GM18867 (cell line): ENCODE data around the gene KCND1.
"Not testable (repeated sequence)": the region's sequence is repeated elsewhere in the genome, so short reads cannot be mapped to it uniquely, and the experiment has no call there.

Source experiments
- ATAC-seq: cut with Tn5 transposase; IDR thresholded peaks from one replicate; pipeline ENCODE4 v1.9.1; 2021; ENCODE audit warnings: mild to moderate bottlenecking, moderate library complexity; ENCODE audit not compliant: unreplicated experiment

Gene KCND1

DNA sequence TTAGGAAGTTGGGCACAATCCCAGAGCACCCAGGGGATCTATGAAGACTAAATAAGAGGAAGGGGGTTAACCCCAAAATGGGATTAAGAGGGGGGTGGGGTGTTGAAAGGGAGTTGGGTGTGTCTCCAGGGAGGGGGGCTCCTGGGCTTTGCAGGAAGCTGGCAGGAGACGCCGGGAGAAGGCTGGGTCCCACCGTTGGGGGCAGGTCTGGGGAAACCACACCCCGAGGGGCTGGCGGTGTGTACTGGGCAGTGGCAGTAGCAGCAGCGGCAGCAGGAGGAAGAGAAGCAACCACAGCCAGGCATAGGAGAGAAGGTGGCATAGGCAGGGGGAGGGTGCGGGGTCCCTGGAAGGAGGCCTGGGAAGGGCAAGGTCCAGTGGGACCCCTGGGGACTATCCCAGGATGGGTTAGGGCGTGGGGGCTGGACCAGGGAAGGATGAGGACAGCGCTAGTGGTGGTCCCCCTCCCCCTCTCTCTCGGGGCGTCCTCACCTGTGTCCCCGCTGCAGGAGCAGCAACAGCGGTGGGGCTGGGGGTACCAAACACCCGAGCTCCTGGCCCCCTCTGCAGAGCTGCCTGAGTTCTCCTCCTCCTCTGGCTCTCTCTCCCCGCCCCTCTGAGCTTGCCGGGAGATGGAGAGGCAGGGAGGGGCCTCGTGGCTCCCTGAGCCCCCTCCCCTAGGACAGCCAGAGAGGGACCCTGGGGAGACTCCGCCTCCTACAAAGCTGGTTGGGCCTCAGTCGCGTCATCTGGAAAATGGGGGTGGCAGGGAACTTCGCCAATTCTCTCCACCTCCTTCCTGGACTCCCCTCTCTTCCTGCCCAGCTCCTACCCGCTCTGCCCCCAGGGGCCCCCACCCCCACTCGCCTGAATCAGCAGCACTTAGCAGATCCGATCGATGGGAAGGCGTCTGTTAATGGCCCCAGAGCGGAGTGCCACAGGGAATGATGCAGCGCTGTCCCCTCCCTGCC, at the start of gene KCND1:
KCND1 (minus strand) TSS at position 596 of the 971 bp plus-strand sequence. CDS start 1,573 bp downstream, outside the sequence.
- no peak for ATAC-seq

DNA sequence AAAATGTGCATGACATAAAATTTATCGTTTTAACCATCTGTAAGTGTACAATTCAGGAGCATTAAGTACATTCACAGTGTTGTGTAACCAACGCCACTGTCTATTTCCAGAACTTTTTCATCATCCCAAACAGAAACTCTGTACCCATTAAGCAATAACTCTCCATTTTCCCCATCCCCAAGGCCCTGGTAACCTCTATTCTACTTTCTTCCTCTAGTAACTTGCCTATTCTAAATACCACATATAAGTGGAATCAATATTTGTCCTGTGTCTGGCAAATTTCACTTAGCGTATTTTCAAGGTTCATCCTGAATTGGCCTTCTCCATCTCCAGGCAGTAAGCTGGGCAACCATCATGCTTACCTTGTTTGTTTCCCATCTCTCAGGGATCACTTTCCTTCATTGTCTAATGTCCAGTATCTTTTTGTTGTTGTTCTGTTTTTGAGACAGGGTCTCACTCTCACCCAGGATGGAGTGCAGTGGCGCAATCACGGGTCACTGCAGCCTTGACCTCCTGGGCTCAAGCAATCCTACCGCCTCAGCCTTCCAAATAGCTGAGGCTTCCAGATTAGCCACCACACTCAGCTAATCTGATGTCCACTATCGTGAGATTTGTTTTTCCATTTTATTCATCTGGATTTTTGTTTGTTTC, 48.1 kb upstream of the KCND1 start:
- ATAC-seq: no peak

DNA sequence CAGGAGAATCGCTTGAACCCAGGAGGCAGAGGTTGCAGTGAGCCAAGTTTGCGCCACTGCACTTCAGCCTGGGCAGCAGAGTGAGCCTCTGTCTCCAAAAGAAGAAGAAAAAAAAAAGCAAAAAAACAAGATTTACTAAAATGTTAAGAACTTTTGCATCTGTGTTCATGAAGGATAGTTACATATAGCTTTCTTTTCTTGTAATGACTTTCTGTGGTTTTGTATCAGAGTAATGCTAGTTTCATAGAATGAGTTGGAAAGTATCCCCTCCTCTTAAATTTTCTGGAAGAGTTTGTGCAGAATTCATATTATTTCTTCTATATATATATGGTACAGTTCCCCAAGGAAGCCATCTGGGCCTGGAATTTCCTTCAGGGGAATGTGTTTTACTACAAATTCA, 47.4 kb upstream of the KCND1 start:
- no peak for ATAC-seq

DNA sequence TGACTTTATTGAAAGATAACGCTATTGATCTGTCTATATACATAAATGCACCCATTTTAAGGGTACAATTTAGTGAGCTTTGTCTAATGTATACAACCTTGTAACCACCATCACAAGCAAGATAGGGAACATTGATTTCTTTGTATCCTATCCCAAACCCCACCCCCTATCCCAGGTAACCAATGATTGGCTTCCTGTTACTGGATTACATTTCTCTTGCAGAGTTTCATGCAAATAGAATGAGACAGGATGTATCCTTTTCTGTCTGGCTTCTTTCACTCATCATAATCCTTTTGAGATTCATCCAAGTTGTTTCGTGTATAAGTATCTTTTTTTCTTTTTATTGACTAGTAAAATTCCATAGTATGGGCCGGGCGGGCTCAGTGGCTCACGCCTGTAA, 32.1 kb upstream of the KCND1 start:
- no peak for ATAC-seq

DNA sequence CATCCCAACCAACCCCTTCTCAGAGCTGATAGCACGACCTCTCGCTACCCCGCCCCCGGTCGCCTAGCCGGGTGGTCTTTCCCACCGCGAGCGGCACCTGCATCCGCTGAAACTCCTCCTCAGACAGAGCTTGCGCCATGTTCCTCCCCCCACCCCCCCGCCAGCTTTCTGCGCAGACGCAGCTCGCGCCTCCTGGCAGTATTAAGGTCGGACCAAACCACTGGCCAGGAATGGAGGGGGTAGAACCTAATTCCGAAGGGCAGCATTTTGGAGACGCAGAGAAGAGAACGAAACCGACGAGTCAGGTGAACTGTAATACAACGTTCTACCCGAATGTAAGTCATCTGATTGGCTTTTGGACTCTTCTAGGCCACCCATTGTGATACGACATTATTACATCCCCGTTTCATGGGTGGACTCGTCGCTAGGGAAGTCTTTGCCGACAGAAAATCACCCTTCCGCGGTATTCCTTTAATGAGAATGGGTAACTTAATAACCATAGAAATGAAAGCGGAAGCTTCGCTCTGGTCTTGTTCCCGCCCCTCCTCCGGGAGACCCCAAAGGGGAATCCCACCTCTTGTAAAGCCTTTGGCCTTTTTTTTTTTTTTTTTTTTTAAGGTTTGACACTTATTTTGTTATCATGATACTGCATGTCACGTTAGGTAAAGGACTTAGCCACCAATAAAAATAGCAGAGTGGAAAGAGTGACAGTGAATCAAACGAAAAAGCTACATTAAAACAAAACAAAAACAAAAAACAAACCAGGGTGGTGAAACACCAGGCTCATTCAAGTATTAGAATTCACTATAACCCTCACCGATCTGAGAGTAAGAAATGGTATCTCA, 30.7 kb upstream of the KCND1 start, which contains the start of gene GRIPAP1:
GRIPAP1 (minus strand) TSS at position 174 of the 845 bp plus-strand sequence; CDS start at position 139, 35 bp downstream.
- ATAC-seq: peak; percentile 76

DNA sequence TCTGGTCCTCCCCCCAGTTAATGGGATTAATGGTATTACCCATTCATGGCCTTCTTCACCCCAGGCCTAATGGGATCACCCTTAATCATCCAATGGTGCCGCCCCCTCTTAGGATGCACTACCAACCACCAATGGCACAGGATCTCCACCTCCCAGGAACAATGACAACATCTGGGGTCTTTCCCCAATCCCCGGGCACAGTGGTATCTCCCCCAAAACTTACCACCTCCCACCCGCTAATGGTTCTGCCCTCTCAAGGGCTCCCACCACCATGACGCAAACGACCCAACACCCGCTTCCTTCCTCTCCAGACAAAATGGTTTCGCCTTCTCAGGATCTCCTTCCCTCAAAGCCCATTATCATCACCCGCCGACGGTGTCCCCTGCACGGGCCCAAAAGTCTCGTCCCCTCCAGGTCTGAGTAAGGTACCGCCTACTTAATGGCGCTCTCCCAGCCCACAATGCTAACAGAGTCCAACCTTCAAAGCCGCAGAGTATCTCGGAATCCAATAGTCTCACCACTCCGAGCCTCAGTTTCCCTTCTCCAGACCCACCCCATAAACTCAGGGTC, 30.0 kb upstream of the KCND1 start:
- ATAC-seq: peak; percentile 33

DNA sequence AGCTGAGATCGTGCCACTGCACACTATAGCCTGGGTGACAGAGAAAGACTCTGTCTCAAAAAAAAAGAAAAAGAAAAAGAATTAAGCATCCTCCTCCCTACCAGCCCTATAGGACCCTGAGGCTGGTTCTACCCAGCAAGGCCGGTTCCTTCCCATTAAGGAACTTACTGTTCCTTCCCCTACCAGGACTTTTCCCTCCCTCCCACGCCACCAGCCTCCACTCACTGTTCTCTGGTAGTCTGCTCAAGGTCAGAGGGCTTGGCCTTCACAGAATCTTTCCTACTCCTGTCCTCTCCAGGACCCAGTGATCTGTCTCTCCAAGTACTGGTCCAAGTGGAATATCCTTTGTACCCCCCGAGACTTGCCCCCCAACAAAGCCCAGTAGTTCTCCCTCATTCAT, 29.0 kb upstream of the KCND1 start:
- no peak for ATAC-seq

DNA sequence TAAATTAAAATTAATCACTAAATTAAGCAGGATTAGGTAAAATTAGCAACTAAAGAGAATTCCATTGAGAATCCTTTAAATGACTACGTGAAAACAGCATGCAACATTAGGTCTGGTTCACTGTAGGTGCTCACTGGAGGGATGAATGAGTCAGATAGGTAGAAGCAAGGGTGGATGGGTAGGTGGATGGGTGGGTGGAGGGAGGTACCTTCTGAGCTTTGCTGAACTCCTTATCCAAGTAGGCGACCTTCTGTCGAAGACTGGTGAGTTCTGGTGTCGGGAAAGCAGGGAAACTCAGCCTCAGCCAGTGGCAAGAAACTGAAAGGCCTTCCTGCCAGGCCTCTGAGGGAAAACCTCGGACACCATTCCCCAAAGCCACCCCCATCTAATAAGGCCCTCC, 27.4 kb upstream of the KCND1 start:
- ATAC-seq: no peak

DNA sequence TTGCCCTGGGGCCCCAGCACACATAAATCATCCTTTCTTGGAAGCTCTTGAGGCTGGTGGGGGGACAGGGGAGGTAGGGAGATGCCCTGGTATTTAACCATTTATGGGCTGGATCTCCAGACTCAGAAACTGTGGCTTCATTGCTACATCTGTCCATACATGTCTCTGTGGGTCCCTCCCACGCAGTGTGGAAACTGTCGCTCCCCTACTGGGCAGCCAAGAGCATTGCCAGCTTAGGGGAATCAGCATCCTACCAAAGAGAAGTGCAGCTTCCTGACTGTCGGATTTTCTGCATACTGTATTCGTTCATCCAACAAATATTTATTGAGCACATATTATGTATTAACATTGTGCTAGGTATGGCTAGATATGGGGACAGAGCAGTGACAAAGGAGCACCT, 26.7 kb upstream of the KCND1 start:
- no peak for ATAC-seq

DNA sequence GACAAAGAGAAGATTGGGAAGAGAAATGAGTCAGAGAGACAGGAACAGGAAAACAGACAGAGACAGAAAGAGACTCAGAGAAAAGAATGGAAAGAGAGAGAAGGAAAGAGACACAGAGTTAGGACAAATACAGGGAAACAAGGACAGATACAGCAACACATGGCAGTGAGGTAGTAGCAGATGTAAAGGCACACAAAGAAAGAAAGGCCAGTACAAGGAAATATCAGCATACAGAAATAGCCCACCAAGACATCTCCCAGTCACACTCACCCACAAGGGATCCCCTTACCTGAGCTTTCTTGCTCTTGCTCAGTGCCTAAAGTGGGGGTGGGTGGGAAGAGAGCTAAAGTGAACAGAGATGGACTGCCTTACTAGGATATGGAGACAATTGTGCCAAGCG, 26.2 kb upstream of the KCND1 start:
- no peak for ATAC-seq

DNA sequence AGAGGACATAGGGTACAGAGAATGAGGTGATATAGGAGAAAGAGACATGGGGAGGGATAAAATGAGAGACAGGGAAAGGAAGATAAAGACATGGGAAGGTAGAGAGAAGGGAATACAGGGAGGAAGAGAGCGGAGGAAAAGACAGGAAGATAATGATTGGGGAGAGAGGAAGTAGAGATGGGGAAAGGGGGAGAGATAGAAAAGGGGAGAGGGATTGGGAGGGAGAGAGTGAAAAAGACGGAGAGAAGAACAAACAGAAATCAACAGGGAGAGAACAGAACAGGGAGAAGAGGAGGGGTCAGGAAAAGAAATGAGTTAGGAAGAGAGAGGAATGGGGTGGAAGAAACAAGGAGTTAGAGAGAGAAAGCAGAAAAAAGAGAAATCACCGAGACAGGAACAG, 25.8 kb upstream of the KCND1 start:
- no peak for ATAC-seq

DNA sequence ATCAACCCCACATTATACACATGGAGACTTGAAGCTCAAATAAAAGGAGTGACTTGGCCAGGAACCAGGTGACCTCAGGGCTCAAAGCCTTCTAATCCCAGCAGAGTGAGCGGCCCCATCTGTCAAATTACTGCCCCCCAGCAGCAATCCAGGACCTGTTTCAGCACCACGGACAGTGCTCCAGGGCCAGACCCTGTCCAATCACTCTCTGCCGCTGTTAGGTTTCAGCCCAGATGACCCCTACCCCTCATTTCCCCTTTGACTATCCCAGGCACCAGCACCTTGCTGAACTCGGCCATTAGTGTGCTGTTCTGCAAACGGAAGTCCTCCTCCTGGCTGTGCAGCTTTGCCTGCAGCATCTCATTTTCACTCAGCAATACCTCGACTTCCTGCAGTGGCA, 25.3 kb upstream of the KCND1 start:
- ATAC-seq: no peak

DNA sequence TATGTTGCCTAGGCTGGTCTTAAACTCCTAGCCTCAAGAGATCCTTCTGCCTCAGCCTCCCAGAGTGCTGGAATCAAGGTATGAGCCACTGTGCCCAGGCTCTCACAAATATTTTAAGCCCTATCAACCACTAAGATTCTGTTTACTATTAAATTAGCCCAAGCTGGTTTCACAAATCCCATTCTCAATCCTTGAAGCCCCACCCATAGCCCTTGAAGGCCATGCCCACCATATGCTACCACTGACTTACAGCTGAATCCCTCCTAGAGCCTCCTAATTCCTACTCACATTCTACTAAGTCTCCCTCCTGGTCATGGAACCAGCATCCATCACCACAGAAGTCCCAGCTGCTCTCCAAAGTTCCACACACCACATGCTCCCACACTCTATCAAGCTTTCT, 20.7 kb upstream of the KCND1 start:
- no peak for ATAC-seq

DNA sequence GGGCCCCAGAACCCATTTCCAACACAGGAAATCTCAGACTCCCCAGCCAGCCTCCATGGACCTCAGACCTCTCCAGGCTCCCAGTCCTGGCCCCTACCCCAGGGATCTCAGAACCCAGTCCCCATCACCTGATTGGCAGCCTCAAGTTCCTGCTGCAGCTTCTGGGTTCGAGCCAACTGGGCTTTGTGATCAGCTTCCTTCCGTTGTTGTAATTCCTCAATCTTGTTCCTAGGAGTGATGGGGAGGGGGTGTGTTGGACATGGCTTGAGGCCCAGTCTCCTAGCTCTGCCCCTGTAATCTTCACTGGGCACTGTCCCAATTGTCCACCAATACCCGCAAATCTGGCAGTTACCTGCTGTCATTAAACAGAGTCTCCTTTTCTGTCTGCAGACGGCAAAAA, 17.8 kb upstream of the KCND1 start:
- no peak for ATAC-seq

DNA sequence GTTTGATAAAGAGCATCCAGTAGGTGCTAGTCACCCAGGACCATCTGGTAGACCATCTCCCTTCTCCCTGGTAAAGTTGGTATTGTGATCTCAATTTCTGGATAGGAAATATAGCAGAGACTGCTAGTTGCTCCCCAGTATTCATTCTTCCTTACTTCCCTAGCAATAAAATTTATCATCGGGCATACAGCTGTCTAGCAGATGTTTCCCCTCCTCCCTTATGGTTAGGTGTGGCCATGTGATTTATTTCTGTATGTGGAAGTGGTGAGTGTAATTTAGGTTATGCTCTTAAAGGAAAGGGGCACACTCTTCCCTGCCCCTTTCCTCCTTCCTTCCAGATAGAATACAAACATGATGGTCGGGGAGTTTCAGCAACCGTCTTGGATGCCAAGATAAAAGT, 12.3 kb upstream of the KCND1 start:
- no peak for ATAC-seq

DNA sequence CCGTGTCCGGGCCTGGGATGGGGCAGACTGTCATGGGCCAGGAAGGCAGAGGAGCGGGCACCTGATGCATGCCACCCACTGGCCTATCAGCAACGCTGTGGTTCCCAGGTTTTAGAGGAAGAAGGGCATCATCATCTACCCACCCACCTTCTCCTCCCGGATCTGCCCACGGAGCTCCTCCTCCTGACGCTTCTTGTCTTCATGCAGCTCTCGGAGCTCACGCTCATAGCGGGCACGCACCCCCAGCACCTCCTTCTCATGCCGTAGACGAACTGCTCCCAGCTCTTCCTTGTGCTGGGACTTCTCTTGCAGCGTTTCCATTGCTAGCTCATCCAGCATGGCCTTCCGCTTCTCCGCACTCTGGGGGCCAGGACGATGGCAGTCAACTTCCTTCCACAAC, 11.4 kb upstream of the KCND1 start:
- ATAC-seq: no peak

DNA sequence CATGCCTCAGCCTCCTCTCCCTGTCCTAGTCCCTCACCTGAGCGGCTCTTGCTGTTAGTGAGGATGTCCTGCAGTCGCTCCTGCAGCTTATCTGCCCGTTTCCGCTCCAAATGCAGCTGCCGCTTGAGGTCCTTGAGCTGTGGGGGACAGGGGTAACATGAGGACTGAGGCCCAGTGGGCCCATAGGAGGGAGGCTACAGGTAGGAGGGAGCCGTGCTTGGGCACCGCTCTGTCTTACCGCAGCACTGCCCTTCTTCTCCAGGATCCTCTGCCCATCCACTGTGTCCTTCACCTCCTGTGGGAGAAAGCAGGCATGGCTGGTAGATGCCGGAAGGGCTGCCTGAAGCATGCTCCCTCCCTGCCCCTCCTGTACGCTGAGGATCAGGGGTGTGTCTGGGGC, 9.5 kb upstream of the KCND1 start:
- no peak for ATAC-seq

DNA sequence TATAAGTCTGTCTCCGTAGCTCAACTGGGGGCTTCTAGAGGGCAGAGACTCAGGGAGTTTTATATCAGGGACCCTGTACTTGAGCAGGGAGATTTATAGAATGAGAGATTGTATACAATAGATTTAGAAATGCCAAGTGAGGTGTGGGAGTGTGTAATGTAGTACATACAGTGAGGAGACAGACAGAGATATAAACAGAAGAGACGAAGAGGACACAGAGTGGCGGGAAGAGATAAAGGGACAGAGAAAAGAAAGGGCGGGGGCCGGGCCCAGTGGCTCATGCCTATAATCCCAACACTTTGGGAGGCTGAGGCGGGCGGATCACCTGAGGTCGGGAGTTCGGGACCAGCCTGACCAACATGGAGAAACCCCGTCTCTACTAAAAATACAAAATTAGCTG, 8.7 kb upstream of the KCND1 start:
- ATAC-seq: not testable (repeated sequence)

DNA sequence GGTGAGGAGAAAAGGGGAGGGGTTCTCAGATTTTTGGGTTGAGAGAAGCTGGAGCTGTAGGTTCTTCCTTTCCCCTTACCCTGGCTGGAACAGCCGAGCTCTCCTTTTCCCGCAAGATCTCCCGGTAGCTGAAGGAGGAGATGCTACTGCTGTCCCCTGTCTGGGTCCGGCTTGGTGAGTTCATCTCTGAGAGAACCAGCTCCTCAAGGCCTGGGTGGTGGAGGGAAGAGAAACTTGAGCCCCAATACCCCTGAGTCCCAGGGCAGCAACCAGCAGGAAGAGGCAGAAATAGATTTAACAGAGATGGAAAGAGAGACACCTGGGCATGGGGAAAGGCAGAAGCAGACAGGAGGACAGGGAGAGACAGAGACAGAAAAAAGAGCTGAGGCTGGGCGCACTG, 6.6 kb upstream of the KCND1 start:
- no peak for ATAC-seq

DNA sequence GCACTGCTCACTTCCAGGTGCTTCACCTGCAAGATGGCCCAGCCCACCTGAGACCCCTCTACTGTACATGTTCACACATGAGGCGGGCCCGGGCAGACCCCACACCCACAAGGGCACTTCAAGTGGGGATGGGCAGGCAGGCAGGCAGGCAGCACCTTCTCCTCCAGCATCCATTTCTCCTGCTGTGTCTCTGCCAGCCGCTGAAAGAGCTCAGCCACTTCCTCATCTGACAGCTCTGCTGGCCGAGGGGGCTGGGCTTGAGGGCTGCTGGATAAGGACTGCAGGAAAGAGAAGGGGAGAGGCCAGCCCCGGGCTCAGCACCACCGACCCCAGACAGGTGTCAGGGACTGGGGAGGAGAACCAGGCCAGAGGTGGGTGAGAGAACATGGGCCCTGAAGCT, 4.4 kb upstream of the KCND1 start:
- ATAC-seq: no peak

DNA sequence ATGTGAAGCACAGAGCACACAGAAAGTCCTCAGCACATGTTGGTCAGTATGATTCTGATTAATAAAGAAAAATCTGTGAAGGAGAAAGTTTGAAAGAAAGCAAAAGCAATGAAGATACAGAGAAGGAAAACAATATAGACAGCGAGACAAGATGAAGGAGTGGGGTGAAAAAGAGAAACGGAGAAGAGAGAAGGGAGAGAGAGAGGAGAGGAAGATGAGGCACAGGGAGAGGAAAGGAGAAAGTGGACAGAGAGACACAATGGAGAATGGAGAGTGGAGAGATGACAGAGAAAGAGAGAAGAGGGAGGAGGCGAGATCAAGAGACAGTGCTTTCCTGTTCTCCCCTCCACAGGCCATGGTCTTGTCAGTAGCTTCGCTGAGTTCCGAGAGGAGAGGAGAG, 3.9 kb upstream of the KCND1 start:
- ATAC-seq: no peak
